Skeletal muscle tissue (tissue), 4 donors: ENCODE data around the gene PLA2G10. TPM values are rescaled to one million over a fixed set of nuclear protein-coding genes. Genes with fewer than 3 reads are reported as not detected.
"Not testable (repeated sequence)": the region's sequence is repeated elsewhere in the genome, so short reads cannot be mapped to it uniquely, and the experiment has no call there.

Experiments
- H3K27ac ChIP-seq: one replicate; pipeline ENCODE4 v1.7.0; 2013; ENCODE audit warnings: mild to moderate bottlenecking, low read depth, low read length, inconsistent platforms
- H3K27me3 ChIP-seq, 3 donors: one replicate each; pipeline ENCODE4 v1.7.0; 2013; ENCODE audit warnings: low read length in 3 of 3; ENCODE audit not compliant: control insufficient read depth in 3 of 3, insufficient read depth in 3 of 3
- H3K36me3 ChIP-seq, 3 donors: one replicate each; pipeline ENCODE4 v1.7.0; 2013; ENCODE audit warnings: low read length in 3 of 3; ENCODE audit not compliant: control insufficient read depth in 3 of 3, insufficient read depth in 3 of 3
- H3K4me1 ChIP-seq, 3 donors: one replicate each; pipeline ENCODE4 v1.7.0; 2013; ENCODE audit warnings: low read length in 3 of 3, mild to moderate bottlenecking in 3 of 3; ENCODE audit not compliant: control insufficient read depth in 3 of 3, insufficient read depth in 3 of 3
- H3K4me3 ChIP-seq, 3 donors: one replicate each; pipeline ENCODE4 v1.7.0; 2013; ENCODE audit warnings: low read length in 3 of 3
- H3K9ac ChIP-seq, 3 donors: one replicate each; pipeline ENCODE4 v1.7.0; 2013; ENCODE audit warnings: low read length in 3 of 3, mild to moderate bottlenecking in 3 of 3, moderate library complexity in 2 of 3, low read depth in 1 of 3
- H3K9me3 ChIP-seq, 3 donors: one replicate each; pipeline ENCODE4 v1.7.0; 2013; ENCODE audit warnings: low read length in 3 of 3; ENCODE audit not compliant: control insufficient read depth in 3 of 3
- total RNA-seq: library from RNA; depleted of rRNA; stranded (reverse); fragments of >200 nt; gene quantifications from one replicate; pipeline ENCODE4 v1.2.3, GENCODE V29; 2014
- donor health status: Osteomylitis.

Gene PLA2G10
- total RNA-seq, 1 donor from 2014 or later: not detected

- Histone ChIP-seq H3K9ac (peak overlapping the region in 1 of 3 donors; percentile 43), H3K27ac (no peak overlapping the region), H3K9me3 (no peaks in the 10 kb centered on the region), H3K4me3 (no peak overlapping the region), H3K36me3 (peaks cover 5 to 7% (median 6%) of the 10 kb centered on the region in 3 donors), H3K27me3 (no peaks in the 10 kb centered on the region), H3K4me1 (peaks cover 13 to 19% (median 18%) of the 10 kb centered on the region in 3 donors)
Measured at GRCh38 chr16:14635395-14636165, 58.5 kb downstream of the PLA2G10 start.

GRCh38 chr16:14634389-14634725 is 59.8 kb downstream of the PLA2G10 start:
- Histone ChIP-seq H3K9ac (peak overlapping the region; percentile 12 to 99 (median 94)), H3K36me3 (peaks cover 0 to 6% (median 6%) of the 10 kb centered on the region in 3 donors), H3K27ac (no peak overlapping the region), H3K27me3 (no peaks in the 10 kb centered on the region), H3K9me3 (no peaks in the 10 kb centered on the region), H3K4me1 (peaks cover 19 to 24% (median 22%) of the 10 kb centered on the region in 3 donors), H3K4me3 (peak overlapping the region; percentile 62 to 96 (median 93))

GRCh38 chr16:14632693-14633569 is 61.2 kb downstream of the PLA2G10 start, which contains the start of gene BFAR:
TSS of gene BFAR (plus strand) at chr16:14632951. CDS start at chr16:14644347, 11,396 bp downstream.
- peak within 1 kb of the TSS; percentile 95 for H3K27ac ChIP-seq
- peak within 1 kb of the TSS; percentile 93 to 99 (median 94) for H3K9ac ChIP-seq
- peak within 1 kb of the TSS; percentile 90 to 96 (median 93) for H3K4me3 ChIP-seq
- peaks cover under 1 to 7% (median 1%) of the 10 kb centered on the region in 3 donors for H3K36me3 ChIP-seq
- H3K9me3 ChIP-seq: no peaks in the 10 kb centered on the region
- H3K27me3 ChIP-seq: no peaks in the 10 kb centered on the region
- peaks cover 26 to 31% (median 29%) of the 10 kb centered on the region in 3 donors for H3K4me1 ChIP-seq

GRCh38 chr16:14630620-14631330 is 63.3 kb downstream of the PLA2G10 start:
- H3K27me3 ChIP-seq, H3K9me3 ChIP-seq: not testable (repeated sequence)
- Histone ChIP-seq H3K36me3 (peaks cover 1 to 22% (median 21%) of the 10 kb centered on the region in 3 donors), H3K4me3 (peak overlapping the region; percentile 74 to 93 (median 90)), H3K9ac (peak overlapping the region; percentile 30 to 99 (median 98)), H3K27ac (peak overlapping the region; percentile 92), H3K4me1 (peaks cover 26 to 31% (median 29%) of the 10 kb centered on the region in 3 donors)

- Histone ChIP-seq H3K4me3 (peak within 1 kb of the TSS; percentile 89 to 93 (median 90)), H3K27me3 (no peaks in the 10 kb centered on the region), H3K27ac (peak within 1 kb of the TSS; percentile 92), H3K4me1 (peaks cover 26 to 29% (median 27%) of the 10 kb centered on the region in 3 donors), H3K36me3 (peaks cover 7 to 28% (median 27%) of the 10 kb centered on the region in 3 donors), H3K9ac (peak within 1 kb of the TSS; percentile 97 to 99 (median 98)), H3K9me3 (no peaks in the 10 kb centered on the region)
Measured at GRCh38 chr16:14629919-14630619, 64.0 kb downstream of the PLA2G10 start, which contains the start of gene PARN. TSS of gene PARN (minus strand) at chr16:14630260. CDS start at chr16:14630125, 135 bp downstream.

GRCh38 chr16:14629612-14629918 is 64.5 kb downstream of the PLA2G10 start:
- Histone ChIP-seq H3K27ac (peak overlapping the region; percentile 92), H3K4me1 (peaks cover 25 to 29% (median 27%) of the 10 kb centered on the region in 3 donors), H3K36me3 (peaks cover 10 to 30% (median 28%) of the 10 kb centered on the region in 3 donors), H3K27me3 (no peaks in the 10 kb centered on the region), H3K9ac (peak overlapping the region; percentile 97 to 99 (median 98)), H3K9me3 (no peaks in the 10 kb centered on the region), H3K4me3 (peak overlapping the region; percentile 89 to 93 (median 90))

- Histone ChIP-seq H3K9ac (peak overlapping the region; percentile 97 to 99 (median 98)), H3K27me3 (no peaks in the 10 kb centered on the region), H3K4me1 (peaks cover 20 to 25% (median 23%) of the 10 kb centered on the region in 3 donors), H3K27ac (peak overlapping the region; percentile 92), H3K36me3 (peaks cover 13 to 33% (median 30%) of the 10 kb centered on the region in 3 donors), H3K9me3 (no peaks in the 10 kb centered on the region), H3K4me3 (peak overlapping the region; percentile 89 to 93 (median 90))
Measured at GRCh38 chr16:14628806-14629611, 65.1 kb downstream of the PLA2G10 start.

DNA sequence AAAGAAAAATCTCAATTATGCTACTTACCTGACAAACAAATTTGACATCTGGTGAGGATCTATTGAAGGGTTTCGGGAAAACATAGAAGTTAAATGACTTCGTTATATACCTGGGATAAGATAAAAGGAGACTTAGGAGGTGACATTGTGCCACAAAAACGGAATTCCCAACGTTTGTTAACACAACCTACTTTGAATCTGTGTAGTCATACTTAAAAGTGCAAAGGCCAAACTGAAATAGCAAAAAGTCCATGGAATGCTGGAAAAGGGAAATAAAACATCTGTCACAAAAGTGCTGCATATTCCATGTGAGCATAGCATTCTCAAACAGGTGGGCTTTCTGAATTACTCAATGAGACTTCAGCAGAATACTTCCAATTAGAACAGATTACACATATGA is 67.0 kb downstream of the PLA2G10 start:
- Histone ChIP-seq H3K36me3 (peaks cover 20 to 37% (median 34%) of the 10 kb centered on the region in 3 donors), H3K9me3 (no peaks in the 10 kb centered on the region), H3K27ac (no peak overlapping the region), H3K4me1 (peaks cover 12 to 16% (median 15%) of the 10 kb centered on the region in 3 donors), H3K27me3 (no peaks in the 10 kb centered on the region), H3K9ac (no peak overlapping the region), H3K4me3 (no peak overlapping the region)
